Endodermal cell (in vitro differentiated cells): ENCODE results near the gene DHDDS. TPM values are rescaled to one million over a fixed set of nuclear protein-coding genes. Genes with fewer than 3 reads are reported as not detected.
"Not testable (repeated sequence)": the region's sequence is repeated elsewhere in the genome, so short reads cannot be mapped to it uniquely, and the experiment has no call there.

ENCODE experiments used
- DNase-seq: peaks from one replicate; pipeline ENCODE4 v3.0.0-alpha.2; 2017
- H3K27ac ChIP-seq: 2 replicates; pipeline ENCODE4 v1.5.1; 2013; ENCODE audit warnings: mild to moderate bottlenecking, low read depth, low read length, moderate library complexity
- H3K27me3 ChIP-seq: 2 replicates; pipeline ENCODE4 v1.6.1; 2013; ENCODE audit warnings: mild to moderate bottlenecking, low read length, moderate library complexity; ENCODE audit not compliant: insufficient read depth, control insufficient read depth, poor library complexity, severe bottlenecking
- H3K36me3 ChIP-seq: 2 replicates; pipeline ENCODE4 v1.7.0; 2013; ENCODE audit warnings: mild to moderate bottlenecking, low read length, moderate library complexity; ENCODE audit not compliant: control insufficient read depth, insufficient read depth
- H3K4me1 ChIP-seq: one replicate; pipeline ENCODE4 v1.7.0; 2013; ENCODE audit warnings: low read length; ENCODE audit not compliant: control insufficient read depth, insufficient read depth
- H3K4me3 ChIP-seq: 2 replicates; pipeline ENCODE4 v1.5.1; 2013; ENCODE audit warnings: mild to moderate bottlenecking, low read length, moderate library complexity
- H3K9ac ChIP-seq: 2 replicates; pipeline ENCODE4 v1.6.1; 2013; ENCODE audit warnings: mild to moderate bottlenecking, low read length, moderate library complexity; ENCODE audit not compliant: poor library complexity, severe bottlenecking; ENCODE audit errors: extremely low read depth
- H3K9me3 ChIP-seq: 2 replicates; pipeline ENCODE4 v1.6.1; 2013; ENCODE audit warnings: mild to moderate bottlenecking, low read length, moderate library complexity; ENCODE audit not compliant: control insufficient read depth
- H3K27ac Mint-ChIP-seq: 2 replicates; pipeline ENCODE4 v1.8.0; 2020; ENCODE audit warnings: mixed read lengths
- H3K27me3 Mint-ChIP-seq: 2 replicates; pipeline ENCODE4 v1.8.0; 2021; ENCODE audit warnings: mild to moderate bottlenecking, mixed read lengths; ENCODE audit not compliant: insufficient read depth
- H3K36me3 Mint-ChIP-seq: 2 replicates; pipeline ENCODE4 v1.8.0; 2020; ENCODE audit warnings: low read depth, mixed read lengths
- H3K4me1 Mint-ChIP-seq: 2 replicates; pipeline ENCODE4 v1.8.0; 2020; ENCODE audit warnings: mixed read lengths
- H3K4me3 Mint-ChIP-seq: 2 replicates; pipeline ENCODE4 v1.8.0; 2020; ENCODE audit warnings: mild to moderate bottlenecking, moderate library complexity, mixed read lengths
- H3K9me3 Mint-ChIP-seq: 2 replicates; pipeline ENCODE4 v1.8.0; 2020; ENCODE audit warnings: mild to moderate bottlenecking, mixed read lengths
- WGBS, 2 experiments: methylation state at CpG; one replicate each; pipeline versions ENCODE4 v1.1.5 to v1.1.7; 2013; ENCODE audit warnings: missing lambda C conversion rate in 2 of 2, mixed read lengths in 1 of 2; ENCODE audit not compliant: insufficient coverage in 1 of 2, insufficient read length in 1 of 2; 5-methylcytosine and 5-hydroxymethylcytosine counted together
- total RNA-seq, 2 donors: library from RNA; stranded (reverse); fragmentation: NEBNext Ultra II Directional in 1 of 2; extraction: Animal tissue kit (Norgen Biotek cat#: 25700) in 1 of 2; gene quantifications; 2 replicates in 1 of 2; 3 replicates in 1 of 2; pipeline ENCODE4 v1.2.1, GENCODE V29; 2021
- TF ChIP-seq, protein P1 (sequence below): fragments of 200-600 bp; sonication (generic); conservative IDR thresholded peaks from 2 replicates; pipeline ENCODE4 v1.5.0; 2021; ENCODE audit warnings: antibody characterized with exemption, mild to moderate bottlenecking

DHDDS gene
- total RNA-seq, 2 donors from 2014 or later = 51.1 to 55.1 TPM

- peak overlapping the region; percentile 73 for H3K4me3 Mint-ChIP-seq
- TF ChIP-seq, protein P1, sequence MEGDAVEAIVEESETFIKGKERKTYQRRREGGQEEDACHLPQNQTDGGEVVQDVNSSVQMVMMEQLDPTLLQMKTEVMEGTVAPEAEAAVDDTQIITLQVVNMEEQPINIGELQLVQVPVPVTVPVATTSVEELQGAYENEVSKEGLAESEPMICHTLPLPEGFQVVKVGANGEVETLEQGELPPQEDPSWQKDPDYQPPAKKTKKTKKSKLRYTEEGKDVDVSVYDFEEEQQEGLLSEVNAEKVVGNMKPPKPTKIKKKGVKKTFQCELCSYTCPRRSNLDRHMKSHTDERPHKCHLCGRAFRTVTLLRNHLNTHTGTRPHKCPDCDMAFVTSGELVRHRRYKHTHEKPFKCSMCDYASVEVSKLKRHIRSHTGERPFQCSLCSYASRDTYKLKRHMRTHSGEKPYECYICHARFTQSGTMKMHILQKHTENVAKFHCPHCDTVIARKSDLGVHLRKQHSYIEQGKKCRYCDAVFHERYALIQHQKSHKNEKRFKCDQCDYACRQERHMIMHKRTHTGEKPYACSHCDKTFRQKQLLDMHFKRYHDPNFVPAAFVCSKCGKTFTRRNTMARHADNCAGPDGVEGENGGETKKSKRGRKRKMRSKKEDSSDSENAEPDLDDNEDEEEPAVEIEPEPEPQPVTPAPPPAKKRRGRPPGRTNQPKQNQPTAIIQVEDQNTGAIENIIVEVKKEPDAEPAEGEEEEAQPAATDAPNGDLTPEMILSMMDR = peak; percentile 12
- peak overlapping the region; percentile 89 for H3K4me3 ChIP-seq
- peak overlapping the region; percentile 75 for H3K27ac ChIP-seq
- H3K9me3 Mint-ChIP-seq = no peaks in the 10 kb centered on the region
- no peaks in the 10 kb centered on the region for H3K36me3 Mint-ChIP-seq
- WGBS, 2 experiments = 0% methylated on average over 45 to 74 of the region's 74 CpGs
- no peaks in the 10 kb centered on the region for H3K9me3 ChIP-seq
- peak; percentile 95 for DNase-seq
- no peaks in the 10 kb centered on the region for H3K4me1 Mint-ChIP-seq
- H3K36me3 ChIP-seq = no peaks in the 10 kb centered on the region
- peaks cover 2% of the 10 kb centered on the region for H3K27me3 Mint-ChIP-seq
- peak overlapping the region; percentile 41 for H3K9ac ChIP-seq
- H3K27ac Mint-ChIP-seq = peak overlapping the region; percentile 88
- H3K4me1 ChIP-seq = no peaks in the 10 kb centered on the region
- no peaks in the 10 kb centered on the region for H3K27me3 ChIP-seq
These were observed 68.5 kb downstream of the DHDDS start for GRCh38 chr1:26500488-26501175.

DNA sequence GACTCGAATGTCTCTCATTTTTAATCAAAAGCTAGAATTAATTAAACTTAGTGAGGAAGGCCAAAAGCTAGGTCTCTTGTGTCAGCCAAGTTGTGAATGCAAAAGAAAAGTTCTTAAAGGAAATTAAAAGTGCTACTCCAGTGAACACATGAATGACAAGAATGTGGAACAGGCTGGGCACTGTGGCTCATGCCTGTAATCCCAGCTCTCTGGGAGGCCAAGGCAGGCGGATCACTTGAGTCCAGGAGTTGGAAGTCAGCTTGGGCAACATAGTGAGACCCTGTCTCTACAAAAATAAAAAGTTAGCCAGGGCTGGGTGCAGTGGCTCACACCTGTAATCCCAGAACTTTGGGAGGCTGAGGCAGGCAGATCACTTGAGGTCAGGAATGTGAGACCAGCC is 78.6 kb downstream of the DHDDS start:
- H3K9ac ChIP-seq, H3K9me3 ChIP-seq, H3K27me3 Mint-ChIP-seq, H3K27me3 ChIP-seq, H3K27ac ChIP-seq, H3K36me3 Mint-ChIP-seq, H3K4me1 Mint-ChIP-seq, H3K27ac Mint-ChIP-seq, H3K36me3 ChIP-seq, H3K4me3 Mint-ChIP-seq, H3K4me1 ChIP-seq, H3K4me3 ChIP-seq, DNase-seq: not testable (repeated sequence)
- WGBS, 2 experiments = 83 to 88% methylated on average over 1 to 2 of the region's 2 CpGs
- H3K9me3 Mint-ChIP-seq = peaks cover 14% of the 10 kb centered on the region

DNA sequence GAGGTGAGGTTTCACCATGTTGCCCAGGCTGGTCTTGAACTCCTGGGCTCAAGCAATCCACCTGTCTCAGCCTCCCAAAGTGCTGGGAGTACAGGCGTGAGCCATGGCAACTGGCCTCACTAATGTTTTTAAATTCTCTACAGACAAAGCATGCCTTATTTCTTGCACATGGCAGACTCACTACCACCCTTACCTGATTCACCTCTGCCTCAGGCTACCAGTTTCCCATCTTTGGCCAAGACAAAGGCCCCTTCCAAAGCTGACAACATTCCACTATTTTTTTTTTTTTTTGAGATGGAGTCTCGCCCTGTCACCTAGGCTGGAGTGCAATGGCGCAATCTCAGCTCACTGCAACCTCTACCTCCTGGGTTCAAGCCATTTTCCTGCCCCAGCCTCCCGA is 83.7 kb downstream of the DHDDS start:
- not testable (repeated sequence) for H3K4me1 ChIP-seq, H3K27ac ChIP-seq, H3K4me3 Mint-ChIP-seq, H3K27me3 ChIP-seq, H3K36me3 Mint-ChIP-seq, H3K27me3 Mint-ChIP-seq, H3K9me3 ChIP-seq, H3K4me3 ChIP-seq, H3K36me3 ChIP-seq, H3K4me1 Mint-ChIP-seq, DNase-seq, H3K27ac Mint-ChIP-seq, H3K9ac ChIP-seq
- WGBS, 2 experiments = 92 to 93% methylated on average over 3 to 4 of the region's 4 CpGs
- H3K9me3 Mint-ChIP-seq = peaks cover 14% of the 10 kb centered on the region

- TF ChIP-seq, protein P1 = no peak
- Mint-ChIP-seq H3K9me3 (peaks cover 14% of the 10 kb centered on the region), H3K27ac (no peak overlapping the region)
These were observed 85.1 kb downstream of the DHDDS start for GRCh38 chr1:26516987-26517765.

More at GRCh38 chr1:26516987-26517765, 85.1 kb downstream of the DHDDS start:
- Mint-ChIP-seq H3K4me1 (peaks cover 7% of the 10 kb centered on the region), H3K27me3 (peaks cover 4% of the 10 kb centered on the region), H3K36me3 (no peaks in the 10 kb centered on the region), H3K4me3 (no peak overlapping the region)
- Histone ChIP-seq H3K27me3 (no peaks in the 10 kb centered on the region), H3K9ac (no peak overlapping the region), H3K27ac (no peak overlapping the region), H3K9me3 (no peaks in the 10 kb centered on the region), H3K4me3 (no peak overlapping the region), H3K36me3 (no peaks in the 10 kb centered on the region), H3K4me1 (no peaks in the 10 kb centered on the region)
- no peak for DNase-seq
- 95% methylated on average over 4 of the region's 4 CpGs; no CpG with 5 or more reads in 1 of the 2 experiments for WGBS, 2 experiments
